PC-9 (cell line): ENCODE results near the gene RYR1. TPM values are rescaled to one million over a fixed set of nuclear protein-coding genes. Genes with fewer than 3 reads are reported as not detected.

Experiments used
- BruUV-seq: library from RNA; stranded (reverse); fragments of 400-500 nt; replicated peaks from 2 replicates; lab custom pipeline; 2021; lab: Mats Ljungman, UMichigan
- CTCF ChIA-PET: fragments of 300-600 bp; sonication (Branson Sonifier 250); formaldehyde crosslinking; loops from one replicate; lab custom pipeline; 2022; ENCODE audit warnings: antibody characterized with exemption; lab: Charles Lee
- POLR2A ChIA-PET: fragments of 300-600 bp; sonication (Branson Sonifier 250); formaldehyde crosslinking; loops from one replicate; lab custom pipeline; 2022; ENCODE audit warnings: antibody characterized with exemption; ENCODE audit not compliant: unreplicated experiment; lab: Charles Lee
- DNase-seq, 2 experiments: peaks; one replicate each; pipeline versions ENCODE4 v3.0.0 to v3.0.0-alpha.2; 2015 to 2022; ENCODE audit warnings: mixed read lengths in 1 of 2
- H2AFZ ChIP-seq: fragments of 200-600 bp; sonication (generic); 2 replicates; pipeline ENCODE4 v1.8.1; 2017; ENCODE audit warnings: antibody characterized with exemption
- H3F3A ChIP-seq: fragments of 200-600 bp; sonication (generic); 2 replicates; pipeline ENCODE4 v1.8.1; 2017; ENCODE audit warnings: antibody characterized with exemption, mild to moderate bottlenecking, low read depth; ENCODE audit not compliant: insufficient read depth
- H3K27ac ChIP-seq: fragments of 200-600 bp; sonication (generic); 2 replicates; pipeline ENCODE4 v1.6.1; 2016; ENCODE audit warnings: mixed run types
- H3K27me3 ChIP-seq: fragments of 200-600 bp; sonication (generic); 2 replicates; pipeline ENCODE4 v1.6.1; 2016; ENCODE audit warnings: low read depth, mixed run types; ENCODE audit not compliant: insufficient read depth
- H3K36me3 ChIP-seq: fragments of 200-600 bp; sonication (generic); 2 replicates; pipeline ENCODE4 v1.6.1; 2016; ENCODE audit warnings: low read depth, mixed run types
- H3K4me1 ChIP-seq: fragments of 200-600 bp; sonication (generic); replicated peaks from 2 replicates; pipeline ENCODE4 v1.6.1; 2016; ENCODE audit warnings: mixed run types; ENCODE audit not compliant: insufficient read depth
- H3K4me2 ChIP-seq: fragments of 200-600 bp; sonication (generic); 2 replicates; pipeline ENCODE4 v1.6.1; 2017; ENCODE audit warnings: mixed run types
- H3K4me3 ChIP-seq: fragments of 200-600 bp; sonication (generic); 2 replicates; pipeline ENCODE4 v1.6.1; 2016; ENCODE audit warnings: mixed run types
- H3K79me2 ChIP-seq: fragments of 200-600 bp; sonication (generic); 2 replicates; pipeline ENCODE4 v1.6.1; 2017; ENCODE audit warnings: low read depth, mixed run types
- H3K9me2 ChIP-seq: fragments of 200-600 bp; sonication (generic); 2 replicates; pipeline ENCODE4 v1.8.1; 2017; ENCODE audit warnings: mild to moderate bottlenecking; ENCODE audit not compliant: insufficient read depth
- H3K9me3 ChIP-seq: fragments of 200-600 bp; sonication (generic); 2 replicates; pipeline ENCODE4 v1.8.1; 2016; ENCODE audit warnings: low read depth; ENCODE audit not compliant: insufficient read depth
- H4K20me1 ChIP-seq: fragments of 200-600 bp; sonication (generic); 2 replicates; pipeline ENCODE4 v1.8.1; 2017; ENCODE audit not compliant: insufficient read depth
- CTCF ChIP-seq: fragments of 200-600 bp; sonication (generic); conservative IDR thresholded peaks from 2 replicates; pipeline ENCODE4 v1.6.1; 2017; ENCODE audit warnings: mixed run types, antibody characterized with exemption, mild to moderate bottlenecking, moderate library complexity
- EZH2 ChIP-seq: fragments of 200-600 bp; sonication (generic); IDR thresholded peaks from 2 replicates; pipeline ENCODE4 v1.8.0; 2017; ENCODE audit warnings: antibody characterized with exemption, low read depth
- intact Hi-C: fragments of 100-400 bp; cut with micrococcal nuclease; formaldehyde crosslinking; loops from one replicate; pipeline ENCODE4 v1.10.0; 2022; ENCODE audit not compliant: unreplicated experiment
- total RNA-seq: library from RNA; stranded (reverse); gene quantifications from 2 replicates; pipeline ENCODE4 v1.2.3, GENCODE V29; 2021

Gene RYR1
- total RNA-seq, 1 experiment from 2014 or later = 1.0 TPM

GRCh38 chr19:38535212-38535611, 101.7 kb downstream of the RYR1 start:
- H3K27me3 ChIP-seq = peaks cover 3% of the 10 kb centered on the region; the same call in 1 of the 2 replicates
- CTCF ChIA-PET = no interaction called here

GRCh38 chr19:38537071-38537936, 103.8 kb downstream of the RYR1 start:
- H3K9me2 ChIP-seq = no peaks in the 10 kb centered on the region
- H3K27me3 ChIP-seq = peaks cover 2% of the 10 kb centered on the region; the same call in 1 of the 2 replicates
- no peak for DNase-seq
- no peak overlapping the region for H2AFZ ChIP-seq
- H3K4me1 ChIP-seq = peaks cover 20% of the 10 kb centered on the region
- H3K9me3 ChIP-seq = peaks cover 12% of the 10 kb centered on the region; the same call in 1 of the 2 replicates
- no peak overlapping the region for H3K4me3 ChIP-seq
- H3F3A ChIP-seq = peaks cover 15% of the 10 kb centered on the region
- no peaks in the 10 kb centered on the region for H4K20me1 ChIP-seq
- H3K36me3 ChIP-seq = no peaks in the 10 kb centered on the region
- CTCF ChIA-PET = no interaction called here
- no peaks in the 10 kb centered on the region for H3K79me2 ChIP-seq
- H3K27ac ChIP-seq = no peak overlapping the region
- POLR2A ChIA-PET = no interaction called here
- H3K4me2 ChIP-seq = no peak overlapping the region
- no TSS peak for BruUV-seq
- TF ChIP-seq CTCF = no peak
- intact Hi-C loops = no loop called here

More at GRCh38 chr19:38535212-38535611, 101.7 kb downstream of the RYR1 start:
- H3K79me2 ChIP-seq = no peaks in the 10 kb centered on the region
- POLR2A ChIA-PET = interaction anchor here (0.6 to 0.7 kb wide), 2 partner anchors 296 to 537 kb away, joined by 3 to 6 read pairs; no protein-coding TSS in a partner anchor
- H3K36me3 ChIP-seq = no peaks in the 10 kb centered on the region
- peaks cover 12% of the 10 kb centered on the region; the same call in 1 of the 2 replicates for H3K9me3 ChIP-seq
- no peaks in the 10 kb centered on the region for H4K20me1 ChIP-seq
- BruUV-seq = no TSS peak
- H3K4me3 ChIP-seq = no peak overlapping the region
- no peak overlapping the region for H3K4me2 ChIP-seq
- no peaks in the 10 kb centered on the region for H3K9me2 ChIP-seq
- no peak for DNase-seq
- H3K27ac ChIP-seq = no peak overlapping the region
- TF ChIP-seq CTCF (no peak), EZH2 (no peak)
- no peak overlapping the region for H2AFZ ChIP-seq
- H3K4me1 ChIP-seq = peaks cover 20% of the 10 kb centered on the region
- intact Hi-C loops = no loop called here
- peaks cover 15% of the 10 kb centered on the region for H3F3A ChIP-seq

GRCh38 chr19:38538386-38538785, 104.9 kb downstream of the RYR1 start:
- no TSS peak for BruUV-seq
- POLR2A ChIA-PET = no interaction called here

More at GRCh38 chr19:38538386-38538785, 104.9 kb downstream of the RYR1 start:
- intact Hi-C loops = no loop called here
- Histone ChIP-seq H4K20me1 (no peaks in the 10 kb centered on the region), H3K79me2 (no peaks in the 10 kb centered on the region), H3K4me2 (peak overlapping the region; percentile 54), H3K9me2 (no peaks in the 10 kb centered on the region), H2AFZ (0 out of 2 replicates have a peak overlapping the region, but pooled peaks have one; percentile 29), H3K4me3 (no peak overlapping the region), H3K27me3 (no peaks in the 10 kb centered on the region; the same call in 1 of the 2 replicates), H3F3A (peaks cover 21% of the 10 kb centered on the region), H3K27ac (peak overlapping the region; percentile 48), H3K36me3 (no peaks in the 10 kb centered on the region), H3K9me3 (peaks cover 12% of the 10 kb centered on the region; the same call in 1 of the 2 replicates), H3K4me1 (peaks cover 20% of the 10 kb centered on the region)
- no peak for DNase-seq
- TF ChIP-seq EZH2 = no peak
- TF ChIP-seq CTCF = no peak
- CTCF ChIA-PET = interaction anchor here (0.7 kb wide), 1 partner anchor 392 kb away, joined by 6 read pairs; the partner anchor contains the start of genes MRPS12 and SARS2
